Thyroid gland (tissue), 4 donors: ENCODE results near the gene ACVRL1. TPM values are rescaled to one million over a fixed set of nuclear protein-coding genes. Genes with fewer than 3 reads are reported as not detected.
A peak's percentile ranks its signal among the peaks of the same experiment; 100 is the strongest.

Source experiments
- DNase-seq, 2 donors: peaks; one replicate each; pipeline ENCODE4 v3.0.0-alpha.2; 2019
- H3K27ac ChIP-seq, 3 donors: fragments of 200-600 bp; sonication (generic); 1 replicate in 2 of 3; 2 replicates in 1 of 3; pipeline ENCODE4 v1.5.1; 2016 to 2019; ENCODE audit warnings: mild to moderate bottlenecking in 1 of 3, moderate library complexity in 1 of 3
- H3K27me3 ChIP-seq: fragments of 200-600 bp; sonication (generic); one replicate; pipeline ENCODE4 v1.5.1; 2019
- H3K36me3 ChIP-seq, 2 donors: fragments of 200-600 bp; sonication (generic); one replicate each; pipeline ENCODE4 v1.5.1; 2016 to 2019
- H3K4me1 ChIP-seq, 2 donors: fragments of 200-600 bp; sonication (generic); one replicate each; pipeline ENCODE4 v1.5.1; 2017 to 2019
- H3K4me3 ChIP-seq, 3 donors: fragments of 200-600 bp; sonication (generic); replicated peaks in 1 of 3; 1 replicate in 2 of 3; 2 replicates in 1 of 3; pipeline ENCODE4 v1.5.1; 2016; ENCODE audit warnings: mild to moderate bottlenecking in 1 of 3
- H3K9me3 ChIP-seq: fragments of 200-600 bp; sonication (generic); one replicate; pipeline ENCODE4 v1.5.1; 2017
- POLR2A ChIP-seq, 2 donors: fragments of 450-650 bp; IDR thresholded peaks; one replicate each; pipeline ENCODE4 v1.6.1; 2017; ENCODE audit warnings: antibody characterized with exemption in 2 of 2, mild to moderate bottlenecking in 2 of 2, moderate library complexity in 1 of 2
- WGBS, 2 donors: methylation state at CpG; one replicate each; pipeline ENCODE4 v1.1.5; 2017; 5-methylcytosine and 5-hydroxymethylcytosine counted together
- intact Hi-C: fragments of 100-400 bp; cut with DNase I; formaldehyde crosslinking; loops from one replicate; pipeline ENCODE4 v1.15.1; 2023
- total RNA-seq, 4 donors: library from RNA; depleted of rRNA; stranded (reverse); fragments of >200 nt; gene quantifications; one replicate each; pipeline ENCODE4 v1.2.3, GENCODE V29; 2016
- TF ChIP-seq, protein P1 (sequence below), 6 experiments: fragments of 200-600 bp in 3 of 6; fragments of 450-650 bp in 3 of 6; sonication (generic) in 3 of 6; IDR thresholded peaks; one replicate each; pipeline ENCODE4 v1.5.1; 2016 to 2019; ENCODE audit warnings: antibody characterized with exemption in 6 of 6, mild to moderate bottlenecking in 2 of 6, inconsistent platforms in 1 of 6, moderate library complexity in 1 of 6

ACVRL1 gene
- total RNA-seq, 4 donors from 2014 or later: 61.9 to 133 (median 84.2) TPM

DNA sequence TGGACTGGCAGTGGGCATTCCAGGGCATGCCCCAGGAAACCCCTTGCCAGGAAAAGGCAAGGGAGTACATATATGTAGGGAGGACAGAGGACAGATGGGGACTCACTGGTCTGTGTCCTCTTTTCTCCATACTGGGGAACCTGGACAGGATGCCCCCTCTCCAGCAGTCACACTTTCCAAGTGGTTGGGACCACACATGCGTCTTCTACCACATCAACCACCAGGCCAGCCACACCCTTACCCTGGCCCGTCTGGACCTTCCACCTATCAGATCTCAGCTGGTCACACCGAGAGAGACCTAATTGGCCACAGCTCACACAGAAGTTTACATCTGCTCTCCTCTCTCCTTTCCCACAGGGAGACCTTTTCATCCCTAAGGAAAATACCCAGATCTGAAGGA, 11.1 kb upstream of the ACVRL1 start:
- H3K27ac ChIP-seq: peak overlapping the region in 1 of 3 donors; percentile 28
- 77 to 89% methylated on average over 3 of the region's 3 CpGs for WGBS, 2 donors
- no peaks in the 10 kb centered on the region for H3K36me3 ChIP-seq
- H3K27me3 ChIP-seq: no peaks in the 10 kb centered on the region
- TF ChIP-seq, protein P1, sequence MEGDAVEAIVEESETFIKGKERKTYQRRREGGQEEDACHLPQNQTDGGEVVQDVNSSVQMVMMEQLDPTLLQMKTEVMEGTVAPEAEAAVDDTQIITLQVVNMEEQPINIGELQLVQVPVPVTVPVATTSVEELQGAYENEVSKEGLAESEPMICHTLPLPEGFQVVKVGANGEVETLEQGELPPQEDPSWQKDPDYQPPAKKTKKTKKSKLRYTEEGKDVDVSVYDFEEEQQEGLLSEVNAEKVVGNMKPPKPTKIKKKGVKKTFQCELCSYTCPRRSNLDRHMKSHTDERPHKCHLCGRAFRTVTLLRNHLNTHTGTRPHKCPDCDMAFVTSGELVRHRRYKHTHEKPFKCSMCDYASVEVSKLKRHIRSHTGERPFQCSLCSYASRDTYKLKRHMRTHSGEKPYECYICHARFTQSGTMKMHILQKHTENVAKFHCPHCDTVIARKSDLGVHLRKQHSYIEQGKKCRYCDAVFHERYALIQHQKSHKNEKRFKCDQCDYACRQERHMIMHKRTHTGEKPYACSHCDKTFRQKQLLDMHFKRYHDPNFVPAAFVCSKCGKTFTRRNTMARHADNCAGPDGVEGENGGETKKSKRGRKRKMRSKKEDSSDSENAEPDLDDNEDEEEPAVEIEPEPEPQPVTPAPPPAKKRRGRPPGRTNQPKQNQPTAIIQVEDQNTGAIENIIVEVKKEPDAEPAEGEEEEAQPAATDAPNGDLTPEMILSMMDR (IDR thresholded peaks at IDR 0.05): no peak
- TF ChIP-seq POLR2A (IDR thresholded peaks at IDR 0.05): no peak
- DNase-seq: no peak
- H3K4me1 ChIP-seq: peaks cover 0 to 17% of the 10 kb centered on the region in 2 donors
- intact Hi-C loops: loop anchor here (5.0 kb wide), 1 partner anchor 86 kb away; no protein-coding TSS in a partner anchor
- no peaks in the 10 kb centered on the region for H3K9me3 ChIP-seq
- H3K4me3 ChIP-seq: no peak overlapping the region

DNA sequence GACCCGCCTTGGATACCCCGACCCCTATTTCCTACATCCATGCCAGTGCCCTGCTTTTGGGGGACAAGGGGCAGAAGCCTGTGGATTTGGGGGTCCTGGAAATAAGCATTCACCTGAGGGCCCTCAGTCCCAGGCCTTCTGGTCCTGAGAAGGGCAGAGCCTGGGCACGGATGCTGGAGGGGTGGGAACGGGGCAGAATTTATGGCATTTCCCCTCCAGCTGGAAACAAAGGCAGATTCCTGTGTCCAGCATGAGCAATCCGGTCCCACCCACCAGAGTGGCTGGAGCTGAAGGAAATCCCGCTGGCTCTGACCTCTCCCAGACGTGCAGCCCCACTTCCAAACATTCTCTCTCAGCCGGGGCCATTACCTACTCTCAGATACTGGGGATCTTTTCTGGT, 10.1 kb upstream of the ACVRL1 start:
- 81 to 83% methylated on average over 8 of the region's 8 CpGs for WGBS, 2 donors
- peak overlapping the region in 2 of 3 donors; percentile 28 to 53 for H3K27ac ChIP-seq
- TF ChIP-seq, protein P1 (IDR thresholded peaks at IDR 0.05): no peak
- no peak for TF ChIP-seq POLR2A (IDR thresholded peaks at IDR 0.05)
- H3K9me3 ChIP-seq: no peaks in the 10 kb centered on the region
- H3K4me1 ChIP-seq: peaks cover 0 to 17% of the 10 kb centered on the region in 2 donors
- DNase-seq: peak in 1 of 2 donors; percentile 22
- H3K36me3 ChIP-seq: no peaks in the 10 kb centered on the region
- H3K4me3 ChIP-seq: no peak overlapping the region
- intact Hi-C loops: loop anchor here (5.0 kb wide), 1 partner anchor 85 kb away; no protein-coding TSS in a partner anchor
- H3K27me3 ChIP-seq: no peaks in the 10 kb centered on the region

DNA sequence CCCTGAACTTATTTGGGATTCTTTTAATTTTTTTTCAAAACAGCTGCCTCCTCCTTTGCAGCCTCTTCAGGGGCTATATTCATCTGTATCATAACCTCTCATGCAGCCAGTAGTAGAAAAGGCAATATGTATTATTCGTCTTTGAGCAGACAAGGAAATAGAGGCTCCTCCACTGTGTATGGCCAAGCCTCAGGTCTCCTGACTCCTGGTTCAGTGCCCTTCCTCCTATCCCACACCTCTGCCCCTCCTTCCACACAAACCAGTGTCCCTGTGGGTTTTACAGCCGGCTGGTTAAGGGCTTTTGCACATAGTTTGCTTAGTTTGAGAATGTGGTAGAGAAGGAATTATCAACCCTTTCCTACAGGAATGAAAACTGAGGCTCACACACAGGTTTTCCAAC, 8.8 kb upstream of the ACVRL1 start:
- no peaks in the 10 kb centered on the region for H3K9me3 ChIP-seq
- peaks cover 0 to 17% of the 10 kb centered on the region in 2 donors for H3K4me1 ChIP-seq
- H3K4me3 ChIP-seq: no peak overlapping the region
- WGBS, 2 donors: 47 to 53% methylated on average over 2 of the region's 2 CpGs
- intact Hi-C loops: loop anchor here (5.0 kb wide), 1 partner anchor 84 kb away; no protein-coding TSS in a partner anchor
- H3K27ac ChIP-seq: no peak overlapping the region
- TF ChIP-seq POLR2A (IDR thresholded peaks at IDR 0.05): no peak
- TF ChIP-seq, protein P1 (IDR thresholded peaks at IDR 0.05): no peak
- DNase-seq: no peak
- H3K36me3 ChIP-seq: no peaks in the 10 kb centered on the region
- no peaks in the 10 kb centered on the region for H3K27me3 ChIP-seq

DNA sequence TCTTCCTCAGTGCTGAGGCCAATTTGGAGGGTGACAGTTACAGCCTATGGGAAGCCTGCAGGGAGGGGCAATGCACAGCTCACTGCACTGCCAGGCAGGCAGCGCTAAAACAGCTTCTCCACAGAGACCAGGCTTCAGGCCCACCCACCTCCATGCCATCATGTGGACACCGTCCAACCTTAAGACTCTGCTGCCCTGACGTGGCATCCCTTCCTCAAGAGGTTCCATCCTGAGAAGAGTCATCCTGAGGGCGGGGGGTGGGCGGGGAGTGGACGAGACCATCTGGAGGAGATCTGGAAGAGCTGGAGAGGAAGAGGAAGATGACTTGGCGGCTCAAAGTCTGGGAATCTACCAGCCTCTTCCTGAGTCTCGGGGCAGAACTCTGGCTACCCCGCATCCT, 8.4 kb upstream of the ACVRL1 start:
- intact Hi-C loops: loop anchor here (5.0 kb wide), 1 partner anchor 83 kb away; no protein-coding TSS in a partner anchor
- Histone ChIP-seq H3K36me3 (no peaks in the 10 kb centered on the region), H3K4me3 (no peak overlapping the region), H3K27ac (no peak overlapping the region), H3K4me1 (peaks cover 0 to 17% of the 10 kb centered on the region in 2 donors), H3K27me3 (no peaks in the 10 kb centered on the region), H3K9me3 (no peaks in the 10 kb centered on the region)
- TF ChIP-seq POLR2A (IDR thresholded peaks at IDR 0.05): no peak
- TF ChIP-seq, protein P1 (IDR thresholded peaks at IDR 0.05): no peak
- WGBS, 2 donors: 68 to 70% methylated on average over 9 of the region's 9 CpGs
- DNase-seq: no peak

DNA sequence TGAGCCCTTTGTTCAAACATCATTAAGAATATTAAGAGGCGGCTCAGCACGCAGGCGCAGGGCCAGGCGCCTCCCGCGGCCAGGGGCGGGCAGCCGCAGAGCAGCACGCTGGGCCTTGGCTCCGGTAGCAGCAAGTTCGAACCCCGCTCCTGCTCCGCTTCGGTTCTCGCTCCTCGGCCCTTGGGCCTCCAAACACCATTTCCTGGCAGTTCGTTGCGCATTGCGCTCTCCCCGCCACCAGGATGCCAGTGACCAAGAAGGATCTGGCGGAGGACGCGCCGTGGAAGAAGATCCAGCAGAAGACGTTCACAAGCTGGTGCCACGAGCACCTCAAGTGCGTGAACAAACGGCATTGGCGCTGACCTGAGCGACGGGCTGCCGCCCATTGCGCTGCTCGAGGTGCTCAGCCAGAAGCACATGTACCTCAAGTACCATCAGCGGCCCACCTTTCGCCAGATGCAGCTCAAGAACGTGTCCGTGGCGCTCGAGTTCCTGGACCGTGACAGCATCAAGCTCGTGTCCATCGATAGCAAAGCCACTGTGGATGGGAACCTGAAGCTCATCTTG, 6.9 kb upstream of the ACVRL1 start:
- no peak overlapping the region for H3K27ac ChIP-seq
- no peak for DNase-seq
- WGBS, 2 donors: 94 to 95% methylated on average over 41 to 43 of the region's 43 CpGs

More for the DNA sequence above, 6.9 kb upstream of the ACVRL1 start:
- Histone ChIP-seq H3K4me3 (no peak overlapping the region), H3K27me3 (no peaks in the 10 kb centered on the region), H3K9me3 (no peaks in the 10 kb centered on the region), H3K4me1 (peaks cover 0 to 20% of the 10 kb centered on the region in 2 donors), H3K36me3 (no peaks in the 10 kb centered on the region)
- intact Hi-C loops: no loop called here
- no peak for TF ChIP-seq POLR2A (IDR thresholded peaks at IDR 0.05)
- TF ChIP-seq, protein P1 (IDR thresholded peaks at IDR 0.05): no peak
